HG02759 (cell line): ENCODE results near the gene UBE2H.
"Not testable (repeated sequence)": the region's sequence is repeated elsewhere in the genome, so short reads cannot be mapped to it uniquely, and the experiment has no call there.

ENCODE experiments used
- ATAC-seq: cut with Tn5 transposase; IDR thresholded peaks from one replicate; pipeline ENCODE4 v1.9.1; 2021; ENCODE audit warnings: mild to moderate bottlenecking, moderate library complexity; ENCODE audit not compliant: unreplicated experiment

UBE2H gene

DNA sequence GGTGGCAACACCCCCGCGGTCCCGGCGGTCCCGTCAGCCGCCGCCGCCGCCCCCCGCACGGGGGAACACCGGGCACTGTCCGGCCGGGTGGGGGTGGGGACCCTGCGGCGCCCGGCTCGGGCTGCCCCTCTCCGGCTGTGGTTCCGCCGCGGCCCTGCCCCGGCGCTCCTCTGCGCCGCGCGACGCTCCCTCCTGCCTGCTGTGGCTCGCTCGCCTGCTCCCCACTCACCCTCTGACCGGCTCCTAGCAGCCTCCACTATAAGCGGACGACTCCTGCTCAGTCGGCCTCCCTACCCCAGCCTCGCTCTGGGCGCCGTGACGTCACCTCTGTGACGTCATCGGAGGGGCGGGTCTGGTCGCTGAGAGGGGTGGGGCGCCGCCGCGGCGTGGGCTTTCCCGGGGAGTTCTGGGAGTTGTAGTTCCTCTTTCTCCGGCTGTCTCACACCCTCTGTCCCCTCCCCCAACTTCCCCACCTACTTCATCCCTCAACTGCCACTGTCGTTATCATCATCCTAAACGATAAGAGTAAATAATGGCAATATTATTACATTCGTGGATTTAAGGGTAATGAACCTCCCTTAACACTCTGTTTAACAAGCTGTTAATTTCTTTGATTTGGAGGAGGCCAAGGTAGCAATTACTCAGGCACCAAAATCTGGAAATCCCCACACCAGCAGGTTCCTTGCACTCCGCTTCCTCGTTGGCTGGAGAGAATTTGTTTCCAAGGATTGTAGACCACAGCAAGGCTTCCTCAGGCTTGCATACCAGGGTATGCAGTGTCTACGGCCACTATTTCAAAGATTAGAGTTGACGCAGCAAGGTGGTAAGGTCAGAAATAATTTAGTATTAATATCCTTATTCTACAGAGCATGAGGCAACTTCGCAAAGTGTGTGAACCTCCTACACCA is at the start of gene UBE2H:
Gene UBE2H (minus strand): TSS at position 308 of the 908 bp plus-strand sequence. CDS start 405 bp downstream, outside the sequence.
- ATAC-seq, result peak; percentile 76

DNA sequence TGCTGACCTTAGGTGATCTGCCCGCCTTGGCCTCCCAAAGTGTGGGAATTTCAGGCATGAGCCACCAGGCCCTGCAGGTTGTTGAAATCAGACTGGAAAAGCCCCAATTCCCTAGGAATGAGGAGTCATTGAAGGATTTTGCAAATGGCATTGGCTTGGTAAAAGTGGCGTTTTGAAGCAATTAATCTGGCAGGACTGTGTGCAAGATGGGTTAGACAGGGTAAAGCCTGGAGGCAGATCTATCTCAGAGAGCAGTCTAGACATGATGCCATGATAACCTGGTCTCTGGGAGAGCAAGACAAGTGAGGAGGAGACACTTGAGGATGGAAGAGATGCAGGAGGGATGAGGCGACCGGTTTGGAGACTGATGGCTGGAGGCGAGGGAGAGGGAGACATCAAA is 45.7 kb upstream of the UBE2H start:
- ATAC-seq, result no peak

DNA sequence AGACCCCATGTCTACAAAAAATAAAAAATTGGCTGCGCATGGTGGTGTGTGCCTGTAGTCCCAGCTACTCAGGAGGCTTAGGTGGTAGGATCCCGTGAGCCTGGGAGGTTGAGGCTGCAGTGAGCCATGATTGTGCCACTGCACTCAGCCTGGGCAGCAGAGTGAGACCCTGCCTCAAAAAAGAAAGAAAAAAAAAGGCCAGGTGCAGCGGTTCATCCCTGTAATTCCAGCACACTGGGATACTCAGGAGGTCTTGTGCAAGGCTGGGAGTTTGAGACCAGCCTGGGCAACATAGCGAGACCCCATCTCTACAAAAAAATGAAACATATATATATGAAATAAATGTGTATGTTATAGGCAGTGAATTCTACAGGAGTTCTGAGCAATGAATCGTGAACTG is 44.5 kb upstream of the UBE2H start:
- ATAC-seq, result no peak

DNA sequence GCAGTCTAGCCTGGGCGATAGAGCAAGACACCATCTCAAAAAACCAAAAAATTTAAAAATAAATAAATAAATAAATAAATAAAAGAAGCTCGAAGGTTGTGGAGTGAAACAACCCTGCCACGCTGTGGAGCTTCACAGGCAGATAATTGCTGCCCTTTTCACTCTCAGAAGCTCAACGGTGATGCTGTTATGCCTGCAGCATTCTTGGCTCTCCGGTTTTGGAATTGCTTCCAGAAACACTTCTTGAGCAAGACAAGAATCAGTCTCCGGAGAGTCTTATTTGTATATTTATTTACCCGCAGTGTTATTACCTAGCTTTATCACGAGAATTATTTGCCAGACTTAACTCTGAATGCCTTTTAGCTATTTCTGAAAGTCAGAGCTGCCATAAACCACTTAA is 40.5 kb upstream of the UBE2H start:
- ATAC-seq, result no peak

DNA sequence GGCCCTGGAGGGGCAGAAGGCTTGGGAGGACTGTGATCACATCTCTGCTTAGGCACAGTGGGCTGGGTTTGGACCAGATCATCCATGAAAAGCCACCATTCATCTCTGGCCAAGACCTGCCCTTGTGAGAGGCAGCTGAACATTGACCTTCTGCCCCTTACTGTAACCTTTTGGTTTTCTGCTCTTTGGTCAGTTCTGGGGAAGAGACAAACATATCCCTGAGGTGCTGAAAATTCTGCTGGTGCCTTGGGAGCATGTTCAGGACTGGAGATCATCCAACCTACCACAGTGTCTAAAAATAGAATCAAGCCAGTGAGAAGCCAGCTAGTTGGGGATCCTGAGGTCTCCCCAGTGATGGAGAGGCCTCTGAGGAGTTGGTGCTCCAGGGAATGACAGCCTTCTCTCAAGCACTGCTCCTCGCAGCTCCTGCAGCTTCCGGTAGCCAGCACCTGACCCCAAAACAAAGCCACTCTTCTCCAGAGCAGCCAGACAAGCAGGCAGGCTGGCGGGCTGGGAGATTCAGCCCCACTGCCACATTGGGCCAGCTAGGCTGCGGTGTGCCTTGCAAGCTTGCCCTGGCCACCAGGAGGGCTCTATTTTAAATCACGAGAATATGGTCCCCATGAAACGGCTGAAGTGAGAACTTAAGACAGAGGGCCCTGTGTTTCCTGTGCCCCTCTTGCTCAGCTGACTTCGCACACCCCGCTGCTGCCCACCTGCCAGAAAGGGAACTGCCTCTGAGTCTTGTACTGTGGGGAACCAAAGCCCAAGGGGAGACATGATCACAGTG is 37.8 kb upstream of the UBE2H start:
- ATAC-seq, result no peak

DNA sequence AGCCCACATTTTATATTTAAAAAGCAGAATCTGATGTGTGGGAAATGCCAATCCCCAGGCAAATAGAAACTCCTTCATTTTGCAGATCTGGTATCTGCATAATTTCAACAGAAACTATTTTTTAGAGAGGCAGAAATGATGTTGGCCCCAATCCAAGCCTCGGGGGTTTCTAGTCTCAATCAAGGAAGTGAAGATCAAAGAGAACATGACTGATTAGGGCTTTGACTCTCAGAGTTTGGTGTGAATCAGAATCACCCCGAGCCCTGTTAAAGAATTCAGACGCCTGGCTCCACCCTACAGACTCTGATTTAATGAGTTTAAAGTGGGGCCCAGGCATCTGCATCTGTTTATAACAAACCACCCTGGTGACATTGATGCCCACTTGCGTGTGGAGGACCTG is 36.7 kb upstream of the UBE2H start:
- no peak for ATAC-seq

DNA sequence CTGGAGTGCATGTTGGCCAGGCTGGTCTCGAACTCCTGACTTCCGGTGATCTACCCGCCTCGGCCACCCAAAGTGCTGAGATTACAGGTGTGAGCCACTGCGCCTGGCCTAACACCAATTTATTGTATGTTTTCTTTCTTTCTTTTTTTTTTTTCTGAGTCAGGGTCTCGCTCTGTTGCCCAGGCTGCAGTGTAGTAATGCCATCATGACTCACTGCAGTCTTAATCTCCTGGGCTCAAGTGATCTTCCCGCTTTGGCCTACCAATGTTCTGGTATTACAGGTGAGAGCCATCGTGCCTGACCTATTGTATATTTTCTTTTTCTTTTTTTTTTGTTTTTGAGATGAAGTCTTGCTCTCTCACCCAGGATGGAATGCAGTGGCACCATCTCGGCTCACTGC is 33.8 kb upstream of the UBE2H start:
- ATAC-seq, result no peak

DNA sequence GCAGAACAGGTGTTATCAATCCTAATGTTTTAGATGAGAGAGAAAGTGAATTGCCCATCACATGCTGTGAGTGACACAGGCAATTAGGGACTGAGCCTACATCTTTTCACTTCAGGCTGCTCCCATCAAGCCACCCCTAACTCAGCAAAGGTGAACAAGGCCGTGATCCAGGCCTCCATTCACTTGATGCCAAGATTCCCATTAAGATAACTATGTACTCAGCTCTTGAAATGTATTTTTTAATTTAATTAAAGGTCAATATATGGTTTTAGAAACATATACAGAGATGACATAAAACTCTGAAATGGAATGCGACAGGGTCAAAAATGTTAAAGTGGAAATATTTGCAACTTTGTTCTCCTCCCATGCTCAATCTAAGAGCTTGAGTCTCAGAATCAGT is 27.9 kb upstream of the UBE2H start:
- no peak for ATAC-seq

DNA sequence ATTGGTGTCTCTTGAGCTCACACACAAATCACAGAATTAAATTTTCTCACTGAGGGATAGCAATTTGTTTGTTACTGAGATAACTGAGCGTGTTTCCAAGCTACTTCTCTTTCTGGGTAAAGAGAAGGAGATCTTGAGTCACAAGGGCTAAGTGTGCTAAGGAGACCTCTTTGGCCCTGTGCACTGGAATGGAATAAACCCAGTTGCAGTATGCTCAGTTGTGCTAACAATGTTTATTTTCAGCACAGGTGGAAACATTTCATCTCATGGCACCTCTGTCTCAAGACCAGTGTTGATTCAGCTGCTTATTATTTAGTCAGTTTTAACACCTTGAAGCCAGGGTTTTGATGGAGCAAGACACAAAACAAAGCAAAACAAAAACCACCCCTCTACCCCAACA is 22.5 kb upstream of the UBE2H start:
- no peak for ATAC-seq

DNA sequence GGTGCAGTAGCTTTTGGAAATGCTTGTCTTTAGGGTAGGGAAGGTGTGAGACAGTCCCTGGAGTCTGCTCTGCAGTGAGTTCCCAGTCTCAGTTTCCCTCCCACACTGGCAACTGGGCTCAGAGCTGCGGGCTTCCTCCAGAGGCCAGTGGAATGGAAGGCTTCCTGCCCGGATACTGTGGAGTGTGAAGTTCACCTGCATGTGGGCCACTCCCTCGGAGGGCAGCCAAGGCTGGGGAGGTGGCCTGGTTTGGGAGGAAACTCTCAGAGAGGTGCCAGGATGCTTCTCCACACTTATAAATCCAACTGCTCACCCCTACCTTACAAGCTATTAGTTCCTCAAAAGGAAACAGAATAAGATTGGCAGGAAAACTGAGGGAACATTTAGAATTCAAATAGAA is 18.1 kb upstream of the UBE2H start:
- ATAC-seq, result no peak

DNA sequence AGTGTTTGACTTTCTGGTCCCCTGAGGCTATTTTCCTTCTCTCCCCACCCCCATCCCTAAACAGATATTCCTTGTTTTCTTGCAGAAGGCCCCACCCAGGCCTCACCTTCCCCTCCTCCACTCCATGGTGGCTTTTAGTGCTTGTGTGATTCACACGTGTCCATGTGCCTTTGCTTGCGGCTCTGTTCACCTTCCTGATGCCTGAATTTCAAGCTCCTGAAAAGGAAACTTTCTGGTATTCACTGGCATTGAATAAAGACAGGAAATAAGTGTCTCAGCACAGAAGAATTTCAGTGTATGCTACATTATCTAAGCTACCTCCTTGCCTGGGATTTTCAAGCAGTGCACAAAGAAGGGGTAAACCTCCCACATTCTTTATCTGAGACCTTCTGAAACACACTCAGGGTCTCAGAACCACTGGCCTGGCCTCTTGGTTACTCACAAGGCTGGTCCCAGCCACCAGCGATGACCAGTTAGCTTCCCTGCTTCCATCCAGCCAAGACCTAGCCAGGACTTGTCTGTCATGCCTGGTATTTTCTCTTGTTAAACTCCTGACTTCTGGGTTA is 17.2 kb upstream of the UBE2H start:
- no peak for ATAC-seq

DNA sequence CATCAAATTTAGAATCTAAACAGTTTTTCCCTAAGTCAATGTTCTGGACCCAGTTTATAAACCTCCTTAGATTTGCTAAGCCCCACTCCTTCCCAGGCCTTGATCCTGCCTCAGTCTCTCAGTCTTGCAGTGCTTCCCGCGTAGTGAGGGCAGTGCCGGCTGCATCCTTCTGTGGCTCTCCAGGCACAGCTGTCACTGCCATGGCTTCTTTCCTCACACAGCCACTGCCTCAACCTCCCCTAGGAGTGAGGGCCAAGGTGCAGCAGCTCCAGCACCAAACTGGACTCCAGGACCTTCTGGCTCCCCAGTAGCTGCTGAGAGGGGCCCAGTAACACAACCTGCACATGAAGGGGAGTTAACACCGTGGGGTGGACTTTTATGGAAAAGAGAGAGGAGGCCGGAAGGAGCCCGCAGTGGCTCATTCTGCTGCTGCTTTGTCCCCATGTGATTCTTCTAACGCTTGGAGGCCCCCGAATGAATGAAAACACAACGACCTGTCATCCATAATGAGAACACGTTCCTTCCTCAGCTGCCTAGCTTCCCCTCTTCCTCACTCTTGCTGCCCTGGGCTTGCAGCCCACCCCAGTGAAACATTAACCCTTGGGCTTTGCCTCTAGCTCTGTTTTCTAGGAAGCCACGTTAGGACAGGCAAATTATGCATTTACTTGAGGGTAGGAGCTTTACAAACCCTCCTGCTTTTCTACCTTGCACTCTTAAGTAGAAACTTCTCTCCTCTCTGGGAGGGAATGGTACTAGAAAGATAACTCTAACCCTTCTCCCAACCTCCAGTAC is 16.0 kb upstream of the UBE2H start:
- ATAC-seq, result no peak

DNA sequence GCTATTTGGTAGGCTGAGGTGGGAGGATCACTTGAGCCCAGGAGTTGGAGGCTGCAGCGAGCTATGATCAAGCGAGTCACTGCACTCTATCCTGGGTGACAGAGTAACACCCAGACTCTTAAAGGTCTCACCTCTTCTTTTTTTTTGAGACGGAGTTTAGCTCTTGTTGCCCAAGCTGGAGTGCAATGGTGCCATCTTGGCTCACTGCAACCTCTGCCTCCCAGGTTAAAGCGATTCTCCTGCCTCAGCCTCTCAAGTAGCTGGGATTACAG is 7.4 kb upstream of the UBE2H start:
- not testable (repeated sequence) for ATAC-seq

DNA sequence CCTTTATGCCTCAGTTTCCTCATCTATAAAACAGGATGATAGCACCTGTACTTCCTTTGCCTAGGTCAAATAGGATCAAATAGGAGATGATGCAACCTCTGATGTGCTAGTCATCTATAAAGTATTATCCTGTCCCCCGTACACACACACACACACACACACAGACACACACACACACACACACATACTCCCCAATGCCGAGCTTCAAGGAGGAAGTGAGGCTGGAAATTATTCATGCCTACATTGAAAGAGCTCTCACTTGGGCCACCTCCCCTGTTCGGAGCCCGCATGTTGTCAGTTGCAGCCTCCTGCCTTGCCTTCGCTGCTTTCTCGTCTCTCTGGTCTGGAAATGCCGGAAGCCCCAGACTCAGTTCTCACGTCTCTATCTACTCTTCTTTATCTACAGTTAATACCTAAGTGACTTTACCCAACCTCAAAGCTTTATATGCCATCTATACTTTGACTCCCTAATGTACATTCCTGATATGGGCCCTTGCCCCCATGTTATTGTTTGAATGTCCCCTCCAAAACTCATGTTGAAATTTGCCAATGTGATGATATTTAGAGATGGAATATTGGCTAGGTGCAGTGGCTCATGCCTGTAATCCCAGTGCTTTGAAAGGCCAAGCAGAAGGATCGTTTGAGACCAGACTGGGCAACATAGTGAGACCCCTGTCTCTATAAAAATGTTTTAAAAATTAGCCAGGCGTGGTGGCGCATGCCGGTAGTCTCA is 6.9 kb upstream of the UBE2H start:
- no peak for ATAC-seq

DNA sequence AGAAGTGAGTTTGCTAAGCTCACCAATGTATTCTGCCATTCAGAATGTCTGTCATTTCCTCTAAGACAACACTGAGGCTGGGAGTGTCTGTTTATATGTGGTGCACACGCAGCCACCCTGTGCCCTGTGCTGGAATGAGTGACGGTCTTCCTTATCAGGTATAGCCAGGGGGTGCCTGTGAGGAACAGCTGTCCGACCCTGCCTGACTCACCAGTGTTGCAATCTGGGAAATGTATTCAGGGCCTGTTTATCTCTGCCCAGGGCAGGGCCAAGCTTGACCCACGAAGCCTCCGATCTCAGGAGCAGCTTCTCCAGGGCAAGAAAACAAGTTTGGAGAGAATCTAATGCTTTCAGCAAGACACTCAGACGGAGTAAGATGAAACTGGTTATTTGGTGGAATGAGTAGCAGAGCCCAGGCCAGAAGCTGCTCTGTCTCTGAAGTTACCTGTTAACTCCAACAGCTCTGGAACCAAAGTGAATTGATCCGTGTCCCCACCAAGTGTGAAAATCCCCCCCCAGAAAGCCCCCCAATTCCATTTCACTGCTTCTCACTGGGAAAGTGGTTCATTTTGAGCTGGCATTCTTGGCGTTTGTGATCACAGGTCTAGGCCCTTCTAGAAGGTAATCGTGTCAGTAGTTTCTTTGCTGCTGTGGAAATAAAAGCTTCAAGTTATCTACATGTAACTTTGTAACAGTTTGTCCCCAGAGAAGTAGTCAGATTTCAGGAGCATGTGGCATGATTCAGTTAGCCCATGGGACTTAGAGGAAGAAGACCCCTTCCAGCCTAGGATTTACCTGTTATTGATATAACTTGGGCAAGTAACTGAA is 6.1 kb upstream of the UBE2H start:
- no peak for ATAC-seq

DNA sequence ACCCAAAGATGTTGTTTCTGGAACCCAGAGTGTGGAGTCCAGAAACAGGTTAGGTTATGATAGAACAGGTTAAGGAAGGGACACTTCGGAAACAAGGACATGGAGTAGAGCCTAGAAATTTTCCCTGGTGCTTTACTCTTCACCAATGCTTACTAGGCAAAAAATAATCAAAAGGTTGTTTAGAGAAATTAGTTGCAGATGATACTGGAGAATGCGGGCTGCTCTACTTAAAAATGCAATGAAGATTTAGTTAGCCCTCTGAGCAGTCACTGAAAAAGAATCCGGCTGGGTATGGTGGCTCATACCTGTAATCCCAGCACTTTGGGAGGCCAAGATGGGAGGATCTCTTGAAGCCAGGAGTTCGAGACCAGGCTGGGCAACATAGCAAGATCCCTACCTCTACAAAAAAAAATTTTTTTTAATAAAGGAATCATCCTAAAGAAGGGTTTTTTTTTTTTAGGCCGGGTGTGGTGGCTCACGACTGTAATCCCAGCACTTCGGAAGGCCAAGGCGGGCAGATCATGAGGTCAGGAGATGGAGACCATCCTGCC is 3.3 kb upstream of the UBE2H start:
- no peak for ATAC-seq

DNA sequence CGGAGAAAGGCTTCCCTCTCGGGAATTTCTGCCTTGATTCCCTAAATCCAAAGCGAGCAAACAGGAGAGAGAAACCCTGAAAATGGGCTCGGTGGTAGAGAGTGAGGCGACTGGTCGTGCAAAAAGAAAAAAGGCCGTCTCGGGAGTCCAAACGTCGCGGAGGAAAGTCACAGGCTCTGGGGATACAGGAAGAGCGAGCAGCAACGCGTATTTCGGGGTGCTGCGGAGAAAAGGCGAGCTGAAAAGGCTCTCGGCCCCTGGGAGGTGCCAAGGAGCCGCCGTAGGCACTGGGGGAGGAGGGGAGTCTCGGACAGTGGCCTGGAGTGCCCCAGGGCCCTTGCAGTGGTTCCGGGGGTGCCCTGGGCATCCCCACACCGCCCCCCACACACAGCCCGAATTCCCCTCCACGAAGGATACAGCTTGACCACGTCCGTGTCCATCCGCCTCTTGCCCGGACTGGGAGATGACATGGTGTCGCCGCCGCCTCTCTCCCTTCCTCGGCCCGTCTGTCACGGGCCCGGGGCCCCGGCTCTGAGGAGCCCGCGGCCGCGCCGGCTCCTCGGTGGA is 591 bp downstream of the UBE2H start:
- ATAC-seq, result peak; percentile 19

DNA sequence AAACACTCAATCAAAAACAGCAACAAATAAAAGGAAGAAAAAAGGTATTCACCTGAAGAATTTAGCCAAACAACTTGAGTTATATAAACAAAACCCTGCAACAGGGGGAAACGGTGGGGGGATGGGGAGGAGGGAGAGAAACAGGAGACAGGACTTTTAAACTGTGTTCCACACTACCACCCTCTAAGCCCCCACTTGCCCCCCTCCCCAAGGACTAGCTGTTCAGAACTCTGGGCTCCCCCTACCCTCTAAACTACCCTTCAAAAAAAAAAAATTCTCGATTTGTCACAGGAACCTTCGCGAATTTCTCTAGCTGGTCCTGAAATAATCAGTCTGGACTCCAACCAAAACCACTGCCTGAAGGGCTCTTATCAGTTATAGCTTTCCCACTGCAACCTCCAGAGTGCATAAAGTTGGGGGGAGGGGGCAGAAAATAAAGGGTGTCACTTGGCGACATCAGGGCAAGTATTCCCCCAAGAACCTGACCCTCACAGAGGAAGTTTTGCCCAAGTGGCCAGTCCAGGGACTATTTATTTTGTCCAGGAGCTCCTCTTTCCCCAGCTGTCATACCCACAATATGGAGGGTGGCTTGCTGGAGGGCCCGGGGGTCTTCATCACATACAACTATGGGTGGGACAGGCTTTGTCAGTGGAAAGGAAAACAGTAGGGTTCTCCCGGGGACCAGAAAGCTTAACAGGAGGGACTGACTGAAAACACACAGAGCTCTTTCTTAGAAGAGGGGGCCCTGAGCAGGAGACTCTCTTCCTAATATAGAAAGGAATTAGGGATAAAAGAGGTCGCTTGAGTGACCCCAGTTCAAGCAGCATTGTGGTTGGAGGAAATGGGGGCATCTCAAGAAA is 1.3 kb downstream of the UBE2H start:
- no peak for ATAC-seq
